ENCODE data around the gene PKP3.

DNA sequence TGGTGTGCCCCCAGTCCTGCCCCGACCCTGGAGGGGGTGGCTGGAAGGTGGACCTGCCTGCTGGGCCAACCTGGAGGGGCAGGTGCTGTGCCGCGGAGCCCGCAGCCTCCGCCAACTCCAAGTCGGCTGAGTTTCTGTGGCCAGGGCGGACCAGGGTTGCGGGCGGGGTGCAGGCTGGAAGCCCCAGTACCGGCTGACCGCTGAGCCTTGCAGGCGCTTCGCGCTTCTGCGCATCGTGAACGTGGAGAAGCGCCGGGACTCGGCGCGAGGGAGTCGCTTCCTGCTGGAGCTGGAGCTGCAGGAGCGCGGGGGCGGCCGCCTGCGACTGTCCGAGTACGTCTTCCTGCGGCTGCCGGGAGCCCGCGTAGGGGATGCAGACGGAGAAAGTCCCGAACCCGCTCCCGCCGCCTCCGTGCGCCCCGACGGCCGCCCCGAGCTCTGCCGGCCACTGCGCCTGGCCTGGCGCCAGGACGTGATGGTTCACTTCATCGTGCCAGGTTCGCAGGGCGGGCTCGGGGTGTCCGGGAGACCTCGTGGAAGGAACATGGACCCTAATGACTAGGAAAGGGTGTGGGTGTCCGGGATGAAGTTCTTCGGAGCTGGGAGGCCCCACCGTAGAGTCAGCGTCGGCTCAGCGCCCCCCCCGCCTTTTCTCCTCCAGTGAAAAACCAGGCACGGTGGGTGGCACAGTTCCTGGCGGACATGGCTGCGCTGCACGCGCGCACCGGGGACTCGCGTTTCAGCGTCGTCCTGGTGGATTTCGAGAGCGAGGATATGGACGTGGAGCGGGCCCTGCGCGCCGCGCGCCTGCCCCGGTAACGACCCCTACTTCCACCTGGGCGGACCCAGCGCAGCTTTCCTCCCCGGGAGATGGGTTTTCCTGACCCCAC is 14.6 kb upstream of the PKP3 start:
- TF ChIP-seq, protein P1, sequence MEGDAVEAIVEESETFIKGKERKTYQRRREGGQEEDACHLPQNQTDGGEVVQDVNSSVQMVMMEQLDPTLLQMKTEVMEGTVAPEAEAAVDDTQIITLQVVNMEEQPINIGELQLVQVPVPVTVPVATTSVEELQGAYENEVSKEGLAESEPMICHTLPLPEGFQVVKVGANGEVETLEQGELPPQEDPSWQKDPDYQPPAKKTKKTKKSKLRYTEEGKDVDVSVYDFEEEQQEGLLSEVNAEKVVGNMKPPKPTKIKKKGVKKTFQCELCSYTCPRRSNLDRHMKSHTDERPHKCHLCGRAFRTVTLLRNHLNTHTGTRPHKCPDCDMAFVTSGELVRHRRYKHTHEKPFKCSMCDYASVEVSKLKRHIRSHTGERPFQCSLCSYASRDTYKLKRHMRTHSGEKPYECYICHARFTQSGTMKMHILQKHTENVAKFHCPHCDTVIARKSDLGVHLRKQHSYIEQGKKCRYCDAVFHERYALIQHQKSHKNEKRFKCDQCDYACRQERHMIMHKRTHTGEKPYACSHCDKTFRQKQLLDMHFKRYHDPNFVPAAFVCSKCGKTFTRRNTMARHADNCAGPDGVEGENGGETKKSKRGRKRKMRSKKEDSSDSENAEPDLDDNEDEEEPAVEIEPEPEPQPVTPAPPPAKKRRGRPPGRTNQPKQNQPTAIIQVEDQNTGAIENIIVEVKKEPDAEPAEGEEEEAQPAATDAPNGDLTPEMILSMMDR (IDR thresholded peaks at IDR 0.05), result no peak
- TF ChIP-seq EP300 (IDR thresholded peaks at IDR 0.05), result no peak
- TF ChIP-seq POLR2A (IDR thresholded peaks at IDR 0.05), result no peak
- TF ChIP-seq POLR2AphosphoS5 (IDR thresholded peaks at IDR 0.05), result no peak

All from sigmoid colon (tissue), 4 donors.